Omental fat pad (tissue), 4 donors: ENCODE measurements around the gene RRN3. TPM values are rescaled to one million over a fixed set of nuclear protein-coding genes. Genes with fewer than 3 reads are reported as not detected.
"Not testable (repeated sequence)": the region's sequence is repeated elsewhere in the genome, so short reads cannot be mapped to it uniquely, and the experiment has no call there.

ENCODE experiments used
- ATAC-seq: fragments of 150-250 bp; one replicate; pipeline ENCODE4 v1.9.1; 2016; ENCODE audit warnings: mild to moderate bottlenecking, moderate library complexity; ENCODE audit not compliant: low FRiP score
- DNase-seq: peaks from one replicate; pipeline ENCODE4 v3.0.0-alpha.2; 2019; ENCODE audit warnings: low spot score
- small RNA-seq: library from RNA; depleted of rRNA; stranded (forward); fragments of <200 nt; gene quantifications from one replicate; pipeline ENCODE3, GENCODE V24; 2016
- total RNA-seq, 4 donors: library from RNA; depleted of rRNA; stranded (reverse); fragments of >200 nt; gene quantifications; one replicate each; pipeline ENCODE4 v1.1.0, GENCODE V29; 2016

RRN3 gene
- total RNA-seq, 4 donors from 2014 or later = 29.3 to 55.4 (median 41.9) TPM

DNA sequence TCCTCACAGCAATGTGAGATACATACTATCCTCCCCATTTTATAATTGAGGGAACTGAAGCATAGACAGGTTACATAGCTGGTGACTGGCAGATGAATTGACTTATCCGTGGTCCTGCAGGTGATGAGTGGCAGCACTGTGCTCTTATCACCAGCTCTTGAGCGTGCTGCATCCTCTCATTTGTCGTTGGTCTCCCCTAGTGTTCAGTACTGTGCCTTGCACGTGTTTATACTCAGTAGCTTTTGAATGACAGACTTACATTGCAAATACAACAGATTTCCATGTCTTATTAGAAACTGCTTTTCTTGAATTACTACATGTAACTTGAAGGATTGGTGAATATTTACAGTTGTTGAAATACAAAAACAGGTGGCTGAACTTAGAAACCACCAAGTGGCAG lies 71.9 kb downstream of the RRN3 start:
- ATAC-seq, DNase-seq: not testable (repeated sequence)

DNA sequence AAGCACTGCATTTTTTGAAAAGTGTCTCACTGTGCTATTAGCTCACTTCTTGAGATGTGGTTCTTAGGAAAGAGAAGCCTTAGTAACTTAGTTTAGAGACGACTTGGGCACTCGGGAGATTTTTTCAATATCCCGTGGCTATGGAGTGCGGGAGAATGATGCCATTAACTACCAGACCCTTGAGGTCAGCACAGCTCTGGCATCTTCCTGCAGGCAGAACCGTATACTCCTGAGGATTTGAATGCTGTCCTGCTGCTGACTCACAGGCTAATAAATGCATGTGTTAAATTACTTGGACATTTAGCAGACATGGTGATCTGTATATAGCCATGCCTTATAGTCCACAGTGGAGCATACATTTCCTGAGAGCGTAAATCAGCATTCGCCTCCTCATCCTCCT lies 72.6 kb downstream of the RRN3 start:
- ATAC-seq, DNase-seq: not testable (repeated sequence)

DNA sequence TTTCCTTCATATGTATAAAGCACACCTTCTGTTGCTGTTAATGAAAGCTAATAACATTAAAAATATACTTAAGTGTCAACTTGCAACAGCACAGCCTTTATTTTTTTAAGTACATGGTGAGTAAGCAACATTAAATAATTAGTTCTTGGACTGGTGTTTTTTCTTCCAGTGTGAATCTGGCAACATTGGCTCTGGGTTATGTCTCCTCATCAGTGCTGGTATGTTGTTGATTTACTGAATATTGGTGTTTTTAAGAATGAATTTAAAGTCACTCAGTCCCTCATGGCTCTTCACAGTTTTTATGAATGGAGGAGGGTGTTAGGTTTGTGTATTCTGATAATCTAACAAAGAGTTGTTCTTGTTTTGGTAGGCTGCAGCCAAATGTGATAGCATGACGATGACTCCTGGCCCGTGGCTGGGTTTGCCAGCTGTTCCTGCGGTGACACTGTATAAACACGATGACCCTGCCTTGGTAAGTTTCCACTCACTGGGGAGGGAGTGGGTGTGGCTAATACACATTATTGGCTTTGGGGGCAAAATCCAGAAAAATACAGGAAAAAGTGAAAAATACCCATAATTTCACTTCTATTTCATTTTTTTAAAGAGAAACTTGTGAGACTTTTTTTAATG lies 77.0 kb downstream of the RRN3 start:
- ATAC-seq, DNase-seq: not testable (repeated sequence)

DNA sequence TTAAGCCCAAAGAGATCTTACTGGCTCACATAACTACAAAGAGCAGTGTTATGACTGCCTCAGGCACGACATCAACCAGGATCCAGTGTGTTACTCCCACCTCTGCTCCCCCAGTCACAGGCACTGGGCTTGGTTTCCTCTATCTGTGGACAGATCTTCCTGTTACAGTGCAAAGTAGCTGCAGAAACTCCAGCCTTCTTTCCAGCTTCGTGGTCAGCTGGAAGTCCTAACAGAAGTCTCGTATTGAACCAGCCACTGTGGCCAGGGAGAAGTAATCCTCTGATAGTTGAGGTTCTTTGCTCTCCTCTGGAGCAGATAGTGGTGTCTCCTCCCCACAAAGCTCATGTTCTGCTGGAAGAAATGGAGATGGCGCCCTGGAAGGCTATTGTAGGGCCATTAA lies 77.7 kb downstream of the RRN3 start:
- not testable (repeated sequence) for ATAC-seq, DNase-seq

DNA sequence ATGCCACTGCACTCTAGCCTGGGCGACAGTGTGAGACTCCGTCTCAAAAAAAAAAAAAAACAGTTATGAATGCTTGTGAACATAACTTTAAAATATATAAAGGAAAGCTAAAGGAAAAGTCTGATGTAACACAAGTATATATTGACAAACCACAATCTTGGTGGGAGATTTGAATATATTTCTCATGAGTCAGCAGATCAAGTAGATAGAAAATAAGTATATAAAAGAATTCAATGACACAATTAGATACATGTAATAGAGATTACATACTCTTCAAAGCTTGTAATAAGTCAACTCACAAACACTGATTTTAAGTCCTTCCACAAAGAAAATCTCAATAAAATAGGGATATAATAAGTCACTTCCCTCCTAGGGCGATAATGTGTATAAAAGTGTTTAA lies 78.4 kb downstream of the RRN3 start:
- not testable (repeated sequence) for DNase-seq, ATAC-seq

DNA sequence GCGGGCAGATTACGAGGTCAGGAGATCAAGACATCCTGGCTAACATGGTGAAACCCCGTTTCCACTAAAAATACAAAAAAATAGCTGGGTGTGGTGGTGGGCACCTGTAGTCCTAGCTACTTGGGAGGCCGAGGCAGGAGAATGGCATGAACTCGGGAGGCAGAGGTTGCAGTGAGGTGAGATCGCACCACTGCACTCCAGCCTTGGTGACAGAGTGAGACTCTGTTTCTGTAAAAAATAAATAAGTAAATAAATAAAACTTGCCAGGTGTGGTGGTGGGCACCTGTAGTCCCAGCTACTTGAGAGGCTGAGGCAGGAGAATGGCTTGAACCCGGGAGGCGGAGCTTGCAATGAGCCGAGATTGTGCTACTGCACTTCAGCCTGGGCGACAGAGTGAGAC lies 81.1 kb downstream of the RRN3 start:
- not testable (repeated sequence) for ATAC-seq, DNase-seq

Small RNAs within 50 kb of the gene (small RNA-seq; reads per million reads assigned to genes)
- not detected for gene MIR1972-1

Other genes with a start within 250 kb of the RRN3 start
- gene NPIPA1, start 156.8 kb downstream of the RRN3 start, total RNA-seq = 10 to 100 TPM; 48.5 to 91.7 (median 68.7) TPM
- 10 to 100 TPM; 55.8 to 80.8 (median 66.6) TPM for gene PDXDC1, start 119.2 kb downstream of the RRN3 start, total RNA-seq
- 100 to 1,000 TPM in 1 of 4 donors, 10 to 100 TPM in 3; 51.4 to 104 (median 77.4) TPM for gene NTAN1, start 38.2 kb downstream of the RRN3 start, total RNA-seq